Stimulated activated CD8-positive, alpha-beta memory T cell treated with anti-CD3 and anti-CD28 coated beads, Interleukin-4, amount 100 ng/mL, for 1 hour (primary cell): ENCODE data around the gene DRGX.

Source experiments
- DNase-seq, 2 donors: peaks; one replicate each; pipeline ENCODE4 v3.0.0-alpha.2; 2020; ENCODE audit warnings: low read depth in 2 of 2, low spot score in 1 of 2

DRGX gene

GRCh38 chr10:49363309-49364031 lies 32.4 kb downstream of the DRGX start:
- no peak for DNase-seq

DNA sequence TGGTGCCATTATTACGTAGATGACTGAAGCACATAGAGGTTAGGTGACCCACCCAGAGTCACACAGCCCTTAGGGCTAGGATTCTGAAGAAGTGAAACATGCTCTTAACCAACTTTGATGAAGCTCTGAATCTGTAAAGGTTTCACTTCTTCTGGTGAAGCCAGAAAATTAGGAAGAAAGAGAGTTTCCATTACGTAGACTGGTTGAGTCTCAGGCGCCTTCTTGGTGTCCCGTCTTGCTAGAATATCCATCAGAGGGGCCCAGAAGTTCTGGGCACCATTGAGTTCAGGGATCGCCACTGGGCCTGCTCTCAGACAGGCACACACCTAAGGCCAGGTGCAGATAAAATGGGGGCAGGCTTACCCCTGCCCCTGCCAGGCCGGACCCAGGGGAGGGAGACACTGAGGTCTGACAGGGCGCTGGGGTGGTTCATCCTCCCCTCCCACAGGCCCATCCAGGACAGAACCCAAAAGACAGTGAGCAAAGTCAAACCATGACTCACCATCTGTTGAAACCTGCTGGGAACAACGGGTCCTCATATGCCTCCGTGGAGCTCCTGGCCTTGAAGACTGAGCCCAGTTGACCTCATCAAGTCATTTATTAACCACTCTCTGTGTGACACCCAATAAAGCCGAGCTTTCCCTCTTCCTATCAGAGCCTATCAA lies 33.2 kb downstream of the DRGX start:
- DNase-seq: no peak

DNA sequence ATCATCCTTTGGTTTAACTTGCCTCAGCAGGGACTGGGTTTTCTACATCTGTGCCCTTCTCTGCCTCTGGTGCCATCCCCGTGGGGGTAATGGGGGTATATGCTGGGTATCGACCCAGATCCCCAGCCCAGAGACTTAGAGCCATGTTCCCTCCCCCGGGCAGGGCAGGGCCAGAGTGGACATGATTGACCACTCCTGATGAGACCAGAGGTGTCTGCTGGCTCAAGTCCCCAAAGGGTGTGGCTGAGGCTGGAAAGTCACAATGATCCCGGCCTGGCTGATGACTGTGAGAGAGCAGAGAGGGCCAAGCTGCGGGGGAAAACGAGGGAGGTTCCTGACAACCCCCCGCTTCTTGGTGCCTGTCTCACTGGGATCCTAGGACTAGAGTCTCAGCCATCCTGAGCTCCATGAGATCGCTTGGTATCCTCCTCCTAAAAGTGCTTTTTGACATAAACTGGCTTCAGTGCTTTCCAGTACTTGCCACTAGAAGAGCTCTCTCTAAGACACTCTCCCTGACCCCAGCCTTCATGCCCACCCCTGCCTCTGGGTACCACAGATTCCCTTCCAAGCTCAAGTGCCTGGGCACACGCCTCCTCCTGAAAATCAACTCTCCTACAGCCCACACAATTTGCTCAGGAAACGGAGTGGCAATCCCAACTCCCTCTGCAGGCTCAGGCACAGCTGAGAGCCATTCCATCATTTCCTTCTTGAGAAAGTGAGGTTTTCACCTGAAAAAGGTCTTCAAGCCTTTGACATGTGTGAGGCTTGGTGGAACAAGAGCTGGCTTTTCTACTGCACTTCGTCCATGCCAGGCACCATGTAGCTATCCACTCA lies 33.9 kb downstream of the DRGX start:
- DNase-seq: no peak

GRCh38 chr10:49361178-49361554 lies 34.7 kb downstream of the DRGX start:
- DNase-seq: no peak

GRCh38 chr10:49360271-49361177 lies 35.4 kb downstream of the DRGX start:
- no peak for DNase-seq

GRCh38 chr10:49359349-49360270 lies 36.3 kb downstream of the DRGX start:
- DNase-seq: no peak

- DNase-seq: no peak
Measured at GRCh38 chr10:49357910-49358309, 38.0 kb downstream of the DRGX start.

DNA sequence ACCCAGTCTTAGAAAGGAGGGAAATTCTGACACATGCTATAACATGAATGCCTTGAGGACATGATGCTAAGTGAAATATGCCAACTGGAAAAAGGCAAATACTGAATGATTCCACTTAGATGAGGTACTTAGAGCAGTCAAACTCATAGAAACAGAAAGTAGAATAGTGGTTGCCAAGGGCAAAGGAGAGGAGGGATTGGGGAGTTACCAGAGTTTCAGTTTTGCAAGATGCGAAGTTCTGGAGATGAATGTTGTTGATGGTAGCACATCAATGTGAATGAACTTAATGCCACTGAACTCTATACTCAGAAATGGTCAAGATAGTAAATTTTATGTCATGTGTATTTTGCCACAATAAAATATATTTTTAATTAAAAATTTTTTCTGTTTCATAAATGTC lies 38.9 kb downstream of the DRGX start:
- no peak for DNase-seq

- no peak for DNase-seq
Measured at GRCh38 chr10:49356181-49356580, 39.7 kb downstream of the DRGX start.

- DNase-seq: no peak
Measured at GRCh38 chr10:49355221-49355620, 40.7 kb downstream of the DRGX start.

- DNase-seq: no peak
Measured at GRCh38 chr10:49354593-49354992, 41.3 kb downstream of the DRGX start.

DNA sequence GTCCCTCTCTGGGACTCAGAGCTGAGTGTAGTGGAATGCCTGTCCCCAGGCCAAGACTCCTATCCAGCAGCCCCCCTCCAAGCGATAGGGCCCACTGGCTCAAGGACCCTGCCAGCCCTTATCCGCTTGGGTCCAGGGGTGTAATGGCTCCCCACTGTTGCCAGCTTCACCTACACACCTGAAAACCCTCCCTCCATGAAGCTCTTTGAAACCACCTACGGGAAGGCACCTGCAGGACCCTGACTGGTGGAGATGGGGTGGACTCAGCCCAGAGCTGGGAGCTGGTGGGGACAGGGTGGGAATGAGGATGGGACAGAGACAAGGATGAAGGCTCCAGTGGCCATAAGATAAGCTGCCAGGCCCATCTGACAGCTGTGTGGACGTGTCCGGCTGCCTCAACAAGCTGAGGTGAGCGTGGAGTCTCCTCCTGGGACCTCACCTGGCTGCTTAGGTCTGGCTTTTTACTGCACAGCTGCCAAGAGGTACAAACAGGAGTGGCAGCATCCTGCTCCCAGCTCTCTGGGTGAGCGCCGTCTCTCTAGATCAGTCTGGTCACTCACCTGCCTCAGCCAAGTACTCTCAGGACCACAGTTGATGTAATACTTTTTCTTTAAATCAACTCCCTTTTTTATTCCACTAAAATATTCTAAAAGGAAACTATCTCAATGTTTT lies 41.9 kb downstream of the DRGX start:
- DNase-seq: no peak

DNA sequence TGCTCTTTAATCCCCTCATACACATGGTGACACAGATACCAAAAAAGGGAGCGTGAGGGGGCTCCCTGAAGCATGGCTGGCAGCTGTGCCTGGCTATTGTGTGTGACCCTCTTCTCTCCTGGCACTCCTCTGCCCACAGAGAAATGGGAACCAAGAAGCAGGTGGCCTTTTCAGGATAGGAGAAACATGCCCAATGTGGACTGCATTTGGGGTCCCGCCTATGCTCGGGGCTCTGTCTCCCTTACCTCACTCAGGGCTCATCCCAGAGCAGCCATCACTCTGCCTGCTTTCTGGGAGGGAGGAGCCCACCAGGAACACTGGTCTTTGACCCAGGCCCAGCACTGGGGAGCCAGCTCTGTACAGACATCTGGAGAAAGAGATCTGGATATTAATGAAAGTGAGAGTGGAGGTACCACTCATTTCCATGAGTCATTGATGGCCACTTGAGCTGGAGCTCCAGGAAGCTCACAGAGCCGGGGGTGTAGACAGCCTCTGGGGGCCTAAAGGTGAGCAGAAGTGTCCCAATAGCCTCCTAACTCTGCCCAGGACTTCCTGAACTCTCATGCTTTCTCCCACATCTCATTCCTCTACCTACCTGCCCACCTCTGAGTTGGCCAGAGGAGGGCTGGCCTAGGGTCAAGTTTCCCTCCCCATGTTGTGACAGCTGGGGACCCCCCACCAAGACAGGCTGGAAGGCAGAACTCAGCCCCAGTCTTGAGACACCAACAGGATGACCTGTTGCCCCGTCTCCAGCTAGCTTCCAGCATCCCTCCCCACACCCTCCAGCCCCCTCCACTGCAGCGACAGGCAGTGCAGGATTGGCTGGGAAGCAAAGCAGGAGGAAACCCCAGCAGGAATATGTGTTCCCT lies 42.6 kb downstream of the DRGX start:
- no peak for DNase-seq

GRCh38 chr10:49352323-49352722 lies 43.6 kb downstream of the DRGX start:
- DNase-seq: no peak

GRCh38 chr10:49351669-49352068 lies 44.2 kb downstream of the DRGX start:
- no peak for DNase-seq

GRCh38 chr10:49350846-49351532 lies 44.9 kb downstream of the DRGX start:
- DNase-seq: no peak

- DNase-seq: no peak
Measured at GRCh38 chr10:49350138-49350537, 45.8 kb downstream of the DRGX start.

- DNase-seq: no peak
Measured at GRCh38 chr10:49349390-49349789, 46.5 kb downstream of the DRGX start.
